Gastrocnemius medialis (tissue), 4 donors: ENCODE results near the gene SEMA6B. TPM values are rescaled to one million over a fixed set of nuclear protein-coding genes. Genes with fewer than 3 reads are reported as not detected.

Source experiments
- ATAC-seq, 2 donors: fragments of 150-250 bp; one replicate each; pipeline ENCODE4 v1.9.1; 2016
- DNase-seq, 2 donors: peaks; one replicate each; pipeline ENCODE4 v3.0.0-alpha.2; 2019
- H3K27ac ChIP-seq, 4 donors: fragments of 200-600 bp; sonication (generic); 1 replicate in 1 of 4; 2 replicates in 3 of 4; pipeline ENCODE4 v1.5.1; 2016 to 2018; ENCODE audit warnings: mild to moderate bottlenecking in 2 of 4, moderate library complexity in 1 of 4
- H3K27me3 ChIP-seq, 3 donors: fragments of 200-600 bp; sonication (generic) in 2 of 3; 1 replicate in 1 of 3; 2 replicates in 2 of 3; pipeline versions ENCODE4 v1.5.1 to v1.6.0; 2016 to 2019; ENCODE audit warnings: mild to moderate bottlenecking in 1 of 3, moderate library complexity in 1 of 3
- H3K36me3 ChIP-seq, 2 donors: fragments of 200-600 bp; sonication (generic) in 1 of 2; one replicate each; pipeline ENCODE4 v1.5.1; 2017 to 2018
- H3K4me1 ChIP-seq, 2 donors: fragments of 200-600 bp; sonication (generic) in 1 of 2; one replicate each; pipeline ENCODE4 v1.5.1; 2016 to 2017; ENCODE audit warnings: mild to moderate bottlenecking in 2 of 2
- H3K4me3 ChIP-seq, 4 donors: fragments of 200-600 bp; sonication (generic) in 3 of 4; 1 replicate in 1 of 4; 2 replicates in 3 of 4; pipeline ENCODE4 v1.5.1; 2016 to 2019; ENCODE audit warnings: mild to moderate bottlenecking in 2 of 4
- H3K9me3 ChIP-seq, 3 donors: fragments of 200-600 bp; sonication (generic) in 2 of 3; 1 replicate in 1 of 3; 2 replicates in 2 of 3; pipeline ENCODE4 v1.5.1; 2016 to 2019
- POLR2A ChIP-seq, 2 donors: fragments of 450-650 bp; IDR thresholded peaks; one replicate each; pipeline ENCODE4 v1.6.1; 2017; ENCODE audit warnings: antibody characterized with exemption in 2 of 2, mild to moderate bottlenecking in 2 of 2, moderate library complexity in 2 of 2
- in situ Hi-C, 4 donors: fragments of 200-750 bp; cut with MboI; loops; one replicate each; pipeline versions ENCODE4 v1.15.0 to v1.8.0; 2017; ENCODE audit warnings: low sequenced_read_pairs in 4 of 4
- intact Hi-C: fragments of 100-400 bp; cut with DNase I; formaldehyde crosslinking; loops from one replicate; pipeline ENCODE4 v1.15.1; 2023; ENCODE audit warnings: low total_unique reads
- total RNA-seq, 4 donors: library from RNA; depleted of rRNA; stranded (reverse); fragments of >200 nt; gene quantifications; one replicate each; pipeline versions ENCODE4 v1.1.0 to v1.2.3, GENCODE V29; 2016
- TF ChIP-seq, protein P1 (sequence below), 5 experiments: fragments of 450-650 bp in 3 of 5; fragments of 200-600 bp in 2 of 5; sonication (generic) in 2 of 5; IDR thresholded peaks in 4 of 5; conservative IDR thresholded peaks in 1 of 5; 1 replicate in 4 of 5; 2 replicates in 1 of 5; pipeline ENCODE4 v1.5.1; 2016 to 2019; ENCODE audit warnings: antibody characterized with exemption in 5 of 5, mild to moderate bottlenecking in 3 of 5, moderate library complexity in 3 of 5

The SEMA6B gene
- total RNA-seq, 4 donors from 2014 or later, result 1.4 to 3.3 (median 2.6) TPM

DNA sequence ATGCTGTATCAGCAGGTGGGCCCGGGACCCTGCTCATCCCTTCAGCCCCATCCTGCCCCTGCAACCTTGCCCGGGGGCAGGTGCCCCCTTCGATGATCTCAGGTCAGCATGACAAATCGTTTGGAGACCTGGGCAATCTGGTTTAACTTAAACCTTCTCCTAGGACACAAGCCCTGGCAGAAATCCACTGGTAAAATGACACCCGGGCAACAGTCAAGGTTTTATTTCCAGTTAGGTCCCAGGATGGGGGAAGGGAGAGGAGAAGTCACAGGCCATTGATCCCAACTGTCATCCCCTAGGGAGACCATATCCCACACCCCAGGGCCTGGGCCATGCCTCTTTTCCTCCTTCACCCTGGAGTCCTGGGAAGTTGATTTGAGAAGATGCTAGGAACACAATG, 22.7 kb downstream of the SEMA6B start:
- no peak overlapping the region for H3K4me3 ChIP-seq
- ATAC-seq (peak; percentile 64 to 67), DNase-seq (peak; percentile 73 to 83)
- H3K27me3 ChIP-seq, result no peaks in the 10 kb centered on the region
- intact Hi-C loops, result loop anchor here (2.0 to 10.0 kb wide), 6 partner anchors 22 to 438 kb away; partner anchors contain the start of genes CHAF1A, FEM1A, SEMA6B and SH3GL1
- H3K4me1 ChIP-seq, result peaks cover 27 to 38% of the 10 kb centered on the region in 2 donors
- no peaks in the 10 kb centered on the region for H3K9me3 ChIP-seq
- no peaks in the 10 kb centered on the region for H3K36me3 ChIP-seq
- in situ Hi-C loops, result no loop called here
- TF ChIP-seq, protein P1, sequence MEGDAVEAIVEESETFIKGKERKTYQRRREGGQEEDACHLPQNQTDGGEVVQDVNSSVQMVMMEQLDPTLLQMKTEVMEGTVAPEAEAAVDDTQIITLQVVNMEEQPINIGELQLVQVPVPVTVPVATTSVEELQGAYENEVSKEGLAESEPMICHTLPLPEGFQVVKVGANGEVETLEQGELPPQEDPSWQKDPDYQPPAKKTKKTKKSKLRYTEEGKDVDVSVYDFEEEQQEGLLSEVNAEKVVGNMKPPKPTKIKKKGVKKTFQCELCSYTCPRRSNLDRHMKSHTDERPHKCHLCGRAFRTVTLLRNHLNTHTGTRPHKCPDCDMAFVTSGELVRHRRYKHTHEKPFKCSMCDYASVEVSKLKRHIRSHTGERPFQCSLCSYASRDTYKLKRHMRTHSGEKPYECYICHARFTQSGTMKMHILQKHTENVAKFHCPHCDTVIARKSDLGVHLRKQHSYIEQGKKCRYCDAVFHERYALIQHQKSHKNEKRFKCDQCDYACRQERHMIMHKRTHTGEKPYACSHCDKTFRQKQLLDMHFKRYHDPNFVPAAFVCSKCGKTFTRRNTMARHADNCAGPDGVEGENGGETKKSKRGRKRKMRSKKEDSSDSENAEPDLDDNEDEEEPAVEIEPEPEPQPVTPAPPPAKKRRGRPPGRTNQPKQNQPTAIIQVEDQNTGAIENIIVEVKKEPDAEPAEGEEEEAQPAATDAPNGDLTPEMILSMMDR (IDR thresholded peaks at IDR 0.05 in 4 of 5, conservative IDR thresholded peaks at IDR 0.05 in 1 of 5), result no peak
- no peak for TF ChIP-seq POLR2A (IDR thresholded peaks at IDR 0.05)
- peak overlapping the region; percentile 89 to 98 (median 92) for H3K27ac ChIP-seq

DNA sequence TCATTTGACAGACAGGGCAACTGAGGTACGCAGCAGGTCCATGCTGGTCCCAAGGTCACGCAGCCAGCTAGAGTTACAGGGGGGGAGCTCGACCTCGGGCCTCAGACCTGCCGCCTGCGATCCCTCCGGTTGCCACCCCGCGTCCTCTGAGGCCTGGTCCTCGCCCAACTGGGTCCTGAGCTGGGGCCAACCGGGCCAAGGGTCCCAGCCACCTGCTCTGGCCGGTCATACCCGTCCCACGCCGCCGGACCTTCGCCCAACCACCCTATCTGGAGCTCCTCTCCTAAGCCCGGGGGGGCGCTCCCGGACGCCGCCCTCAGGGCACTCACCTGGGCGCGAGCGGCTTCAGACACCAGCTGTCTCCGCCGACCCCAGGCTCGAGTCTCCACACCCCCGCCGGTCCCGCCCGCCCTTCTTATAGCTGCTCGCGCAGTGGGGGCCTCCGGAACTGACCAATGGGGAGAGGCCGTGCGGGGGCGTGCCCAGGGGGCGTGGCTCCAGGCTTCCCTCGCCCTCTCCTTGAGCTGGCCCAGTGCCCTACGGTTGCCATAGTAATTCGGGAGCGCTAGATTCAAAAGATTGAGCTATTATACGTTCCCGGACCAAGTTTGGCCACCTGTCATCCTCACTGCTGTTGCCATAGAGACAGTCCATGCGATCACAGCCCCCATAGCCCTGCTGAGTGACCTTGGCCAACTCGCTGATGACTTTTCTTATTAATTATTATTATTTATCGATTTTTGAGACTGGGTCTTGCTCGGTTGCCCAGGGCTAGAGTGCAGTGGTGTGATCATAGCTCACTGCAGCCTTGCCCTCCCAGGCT, 24.4 kb downstream of the SEMA6B start, which contains the start of gene PLIN5:
Gene PLIN5, minus strand, starts transcription at position 389 of the 823 bp plus-strand sequence. CDS start 1,150 bp downstream, outside the sequence.
- DNase-seq (peak; percentile 90 to 92), ATAC-seq (peak; percentile 54 to 56)
- H3K4me3 ChIP-seq, result peak within 1 kb of the TSS; percentile 58 to 61 (median 58)
- H3K4me1 ChIP-seq, result peaks cover 37 to 38% of the 10 kb centered on the region in 2 donors
- in situ Hi-C loops, result no loop called here
- H3K36me3 ChIP-seq, result no peaks in the 10 kb centered on the region
- no peaks in the 10 kb centered on the region for H3K27me3 ChIP-seq
- TF ChIP-seq, protein P1 (IDR thresholded peaks at IDR 0.05 in 4 of 5, conservative IDR thresholded peaks at IDR 0.05 in 1 of 5), result peak in 4 of 5 experiments; percentile 9 to 30 (median 16)
- TF ChIP-seq POLR2A (IDR thresholded peaks at IDR 0.05), result peak; percentile 97 to 98
- H3K9me3 ChIP-seq, result no peaks in the 10 kb centered on the region
- intact Hi-C loops, result loop anchor here (1.0 to 10.0 kb wide), 6 partner anchors 17 to 440 kb away; partner anchors contain the start of genes CHAF1A, FEM1A, PLIN4 and SH3GL1
- H3K27ac ChIP-seq, result peak within 1 kb of the TSS; percentile 89 to 98 (median 92)

DNA sequence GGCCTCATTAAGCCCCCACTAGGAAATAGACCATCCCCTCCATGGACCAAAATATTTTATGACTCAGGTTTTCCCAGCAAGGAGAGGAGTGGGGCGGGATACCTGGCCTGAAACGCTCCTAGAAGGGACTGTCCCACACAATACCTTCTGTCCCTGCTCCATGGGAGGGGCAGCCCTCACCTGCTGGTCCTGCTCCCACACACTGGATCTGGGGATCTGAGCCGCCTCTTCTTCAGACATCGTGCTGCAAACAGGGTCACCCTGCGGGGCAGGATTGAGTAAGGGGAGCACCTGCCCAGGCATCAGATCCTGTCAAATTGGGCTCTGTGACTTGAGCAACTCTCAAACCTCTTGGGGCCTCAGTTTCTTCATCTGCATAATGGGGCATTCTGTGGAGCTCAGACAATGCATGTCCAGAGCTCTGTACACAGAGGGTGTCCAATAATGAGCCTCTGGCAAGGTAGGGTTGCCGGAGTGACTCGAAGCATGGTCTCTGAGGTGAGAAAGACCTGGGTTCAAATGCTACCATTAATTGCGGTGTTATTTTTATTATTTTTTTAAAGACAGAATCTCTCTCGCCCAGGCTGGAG, 25.6 kb downstream of the SEMA6B start:
- Histone ChIP-seq H3K4me3 (peak overlapping the region in 3 of 4 donors; percentile 58 to 59 (median 58)), H3K36me3 (no peaks in the 10 kb centered on the region), H3K9me3 (no peaks in the 10 kb centered on the region), H3K27me3 (no peaks in the 10 kb centered on the region), H3K4me1 (peaks cover 37 to 38% of the 10 kb centered on the region in 2 donors), H3K27ac (peak overlapping the region; percentile 89 to 98 (median 92))
- in situ Hi-C loops (no loop called here), intact Hi-C loops (loop anchor here (10.0 kb wide), 2 partner anchors 261 to 441 kb away; partner anchors contain the start of gene FEM1A)
- no peak for TF ChIP-seq POLR2A (IDR thresholded peaks at IDR 0.05)
- DNase-seq (peak in 1 of 2 donors; percentile 54), ATAC-seq (no peak)

DNA sequence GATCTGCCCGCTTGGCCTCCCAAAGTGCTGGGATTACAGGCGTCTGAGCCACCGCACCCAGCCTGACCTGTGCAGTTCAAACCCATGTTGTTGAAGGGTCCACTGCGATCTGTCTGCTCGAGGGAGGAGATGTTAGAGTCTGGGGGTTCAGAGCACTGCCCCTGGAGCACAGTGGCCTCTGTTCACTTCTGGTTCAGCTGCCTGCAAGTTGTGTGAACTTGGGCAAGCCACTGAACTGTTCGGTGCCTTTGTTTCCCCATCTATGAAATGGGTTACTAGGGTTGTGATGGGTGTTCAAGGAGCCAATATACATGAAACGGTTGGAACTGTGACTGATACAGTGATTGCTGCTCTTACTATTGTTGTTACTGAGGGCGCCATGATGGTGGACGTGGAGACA, 26.1 kb downstream of the SEMA6B start:
- TF ChIP-seq, protein P1 (IDR thresholded peaks at IDR 0.05 in 4 of 5, conservative IDR thresholded peaks at IDR 0.05 in 1 of 5), result no peak
- TF ChIP-seq POLR2A (IDR thresholded peaks at IDR 0.05), result no peak
- in situ Hi-C loops, result no loop called here

More for the DNA sequence above, 26.1 kb downstream of the SEMA6B start:
- no peaks in the 10 kb centered on the region for H3K27me3 ChIP-seq
- H3K27ac ChIP-seq, result peak overlapping the region; percentile 89 to 98 (median 92)
- no peaks in the 10 kb centered on the region for H3K36me3 ChIP-seq
- ATAC-seq, result no peak
- intact Hi-C loops, result loop anchor here (10.0 kb wide), 2 partner anchors 261 to 441 kb away; partner anchors contain the start of gene FEM1A
- H3K4me3 ChIP-seq, result no peak overlapping the region
- H3K4me1 ChIP-seq, result peaks cover 37 to 38% of the 10 kb centered on the region in 2 donors
- DNase-seq, result peak in 1 of 2 donors; percentile 14
- no peaks in the 10 kb centered on the region for H3K9me3 ChIP-seq
